Neural crest cell (in vitro differentiated cells): ENCODE data around the gene CTDSP1. TPM values are rescaled to one million over a fixed set of nuclear protein-coding genes. Genes with fewer than 3 reads are reported as not detected.

Experiments
- DNase-seq: peaks from one replicate; pipeline ENCODE4 v3.0.0; 2021; ENCODE audit warnings: low read depth, mixed read lengths, low spot score
- H3K27ac Mint-ChIP-seq: one replicate; pipeline ENCODE4 v1.8.0; 2021; ENCODE audit warnings: mild to moderate bottlenecking, mixed read lengths; ENCODE audit not compliant: unreplicated experiment
- H3K27me3 Mint-ChIP-seq: 2 replicates; pipeline ENCODE4 v1.8.0; 2021; ENCODE audit warnings: low read depth, mild to moderate bottlenecking, mixed read lengths
- H3K36me3 Mint-ChIP-seq: 2 replicates; pipeline ENCODE4 v1.8.0; 2021; ENCODE audit warnings: low read depth, mild to moderate bottlenecking, mixed read lengths
- H3K4me1 Mint-ChIP-seq: 2 replicates; pipeline ENCODE4 v1.8.0; 2021; ENCODE audit warnings: mixed read lengths
- H3K4me3 Mint-ChIP-seq: one replicate; pipeline ENCODE4 v1.8.0; 2021; ENCODE audit warnings: mild to moderate bottlenecking, mixed read lengths
- H3K9me3 Mint-ChIP-seq: 2 replicates; pipeline ENCODE4 v1.8.0; 2021; ENCODE audit warnings: mixed read lengths
- CTCF ChIP-seq: fragments of 200-600 bp; sonication (generic); conservative IDR thresholded peaks from 2 replicates; pipeline ENCODE4 v1.5.0; 2021; ENCODE audit warnings: antibody characterized with exemption, mild to moderate bottlenecking
- total RNA-seq: library from RNA; stranded (reverse); gene quantifications from 2 replicates; pipeline ENCODE4 v1.2.1, GENCODE V29; 2021

The CTDSP1 gene
- total RNA-seq, 1 donor from 2014 or later, result 46.4 TPM

- no peak for DNase-seq
- no peaks in the 10 kb centered on the region for H3K9me3 Mint-ChIP-seq
- TF ChIP-seq CTCF, result no peak
- H3K36me3 Mint-ChIP-seq, result no peaks in the 10 kb centered on the region
- H3K4me1 Mint-ChIP-seq, result no peaks in the 10 kb centered on the region
- H3K27ac Mint-ChIP-seq, result no peak overlapping the region
- no peak overlapping the region for H3K4me3 Mint-ChIP-seq
- H3K27me3 Mint-ChIP-seq, result peaks cover 3% of the 10 kb centered on the region
Observed at GRCh38 chr2:218374795-218375194, 24.9 kb upstream of the CTDSP1 start.

GRCh38 chr2:218375212-218375611, 24.5 kb upstream of the CTDSP1 start:
- DNase-seq, result no peak
- Mint-ChIP-seq H3K27ac (no peak overlapping the region), H3K4me1 (no peaks in the 10 kb centered on the region), H3K9me3 (no peaks in the 10 kb centered on the region), H3K36me3 (no peaks in the 10 kb centered on the region), H3K27me3 (peaks cover 3% of the 10 kb centered on the region), H3K4me3 (no peak overlapping the region)
- no peak for TF ChIP-seq CTCF

- no peaks in the 10 kb centered on the region for H3K9me3 Mint-ChIP-seq
- DNase-seq, result no peak
- no peaks in the 10 kb centered on the region for H3K4me1 Mint-ChIP-seq
- peaks cover 7% of the 10 kb centered on the region for H3K27me3 Mint-ChIP-seq
- H3K27ac Mint-ChIP-seq, result no peak overlapping the region
- TF ChIP-seq CTCF, result no peak
- no peak overlapping the region for H3K4me3 Mint-ChIP-seq
- H3K36me3 Mint-ChIP-seq, result no peaks in the 10 kb centered on the region
Observed at GRCh38 chr2:218378053-218378452, 21.6 kb upstream of the CTDSP1 start.

- no peaks in the 10 kb centered on the region for H3K4me1 Mint-ChIP-seq
- DNase-seq, result no peak
- no peaks in the 10 kb centered on the region for H3K9me3 Mint-ChIP-seq
- H3K4me3 Mint-ChIP-seq, result no peak within 1 kb of the TSS
- no peak for TF ChIP-seq CTCF
- peaks cover 17% of the 10 kb centered on the region for H3K27me3 Mint-ChIP-seq
- no peak within 1 kb of the TSS for H3K27ac Mint-ChIP-seq
- no peaks in the 10 kb centered on the region for H3K36me3 Mint-ChIP-seq
Observed at GRCh38 chr2:218381916-218382366, 17.7 kb upstream of the CTDSP1 start, which contains the start of gene SLC11A1. Gene SLC11A1, plus strand, starts transcription at chr2:218382273. Its CDS starts 96 bp downstream, at chr2:218382369.

- Mint-ChIP-seq H3K27ac (no peak overlapping the region), H3K4me3 (no peak overlapping the region), H3K27me3 (peaks cover 23% of the 10 kb centered on the region), H3K9me3 (no peaks in the 10 kb centered on the region), H3K4me1 (peaks cover 6% of the 10 kb centered on the region), H3K36me3 (no peaks in the 10 kb centered on the region)
- no peak for TF ChIP-seq CTCF
- no peak for DNase-seq
Observed at GRCh38 chr2:218382785-218383184, 16.9 kb upstream of the CTDSP1 start.
